ENCODE results near the gene PLA1A.

GRCh38 chr3:119665954-119666559, 68.4 kb downstream of the PLA1A start:
- TF ChIP-seq ZNF626 (tag by site-specific recombination; IDR thresholded peaks at IDR 0.05) = no peak
- TF ChIP-seq ZNF792 (tag by site-specific recombination; IDR thresholded peaks at IDR 0.05) = no peak
- TF ChIP-seq SP2 (tag by site-specific recombination; IDR thresholded peaks at IDR 0.05) = no peak
- no peak for TF ChIP-seq ZBTB8A (tag by site-specific recombination; IDR thresholded peaks at IDR 0.05)
- no peak for TF ChIP-seq CTCF (tag by site-specific recombination; IDR thresholded peaks at IDR 0.05)
- TF ChIP-seq ZNF2 (tag by site-specific recombination; IDR thresholded peaks at IDR 0.05) = no peak
- no peak for TF ChIP-seq KLF9 (tag by site-specific recombination; IDR thresholded peaks at IDR 0.05; ENCODE audit: low read depth)
- no peak for TF ChIP-seq ZNF704 (tag by site-specific recombination; IDR thresholded peaks at IDR 0.05)
- TF ChIP-seq RBAK (tag by site-specific recombination; IDR thresholded peaks at IDR 0.05) = no peak
- TF ChIP-seq, protein P1, sequence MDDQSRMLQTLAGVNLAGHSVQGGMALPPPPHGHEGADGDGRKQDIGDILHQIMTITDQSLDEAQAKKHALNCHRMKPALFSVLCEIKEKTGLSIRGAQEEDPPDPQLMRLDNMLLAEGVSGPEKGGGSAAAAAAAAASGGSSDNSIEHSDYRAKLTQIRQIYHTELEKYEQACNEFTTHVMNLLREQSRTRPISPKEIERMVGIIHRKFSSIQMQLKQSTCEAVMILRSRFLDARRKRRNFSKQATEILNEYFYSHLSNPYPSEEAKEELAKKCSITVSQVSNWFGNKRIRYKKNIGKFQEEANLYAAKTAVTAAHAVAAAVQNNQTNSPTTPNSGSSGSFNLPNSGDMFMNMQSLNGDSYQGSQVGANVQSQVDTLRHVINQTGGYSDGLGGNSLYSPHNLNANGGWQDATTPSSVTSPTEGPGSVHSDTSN (CRISPR knock-in tag; IDR thresholded peaks at IDR 0.05) = no peak
- TF ChIP-seq TSHZ1 (tag by site-specific recombination; IDR thresholded peaks at IDR 0.05; ENCODE audit: borderline replicate concordance) = no peak
- no peak for TF ChIP-seq ZBTB1 (tag by site-specific recombination; IDR thresholded peaks at IDR 0.05)
- no peak for TF ChIP-seq YY1 (tag by site-specific recombination; IDR thresholded peaks at IDR 0.05)
- no peak for TF ChIP-seq TCF7L2 (IDR thresholded peaks at IDR 0.05; ENCODE audit: borderline replicate concordance, low read depth, low read length)
